H1 (cell line): ENCODE results near the gene TMEM134. TPM values are rescaled to one million over a fixed set of nuclear protein-coding genes. Genes with fewer than 3 reads are reported as not detected.

Experiments
- CTCF ChIA-PET: fragments of 300-600 bp; sonication (Branson Sonifier 250); formaldehyde crosslinking; loops from one replicate; lab custom pipeline; 2021; ENCODE audit not compliant: partially characterized antibody; lab: Charles Lee
- POLR2A ChIA-PET: fragments of 300-600 bp; sonication (Branson Sonifier 250); formaldehyde crosslinking; loops from one replicate; lab custom pipeline; 2021; ENCODE audit warnings: inconsistent platforms; ENCODE audit not compliant: partially characterized antibody; lab: Charles Lee
- DNase-seq, 2 experiments: peaks; one replicate each; pipeline versions ENCODE4 v3.0.0 to v3.0.0-alpha.2; 2010 to 2022; ENCODE audit warnings: low spot score in 2 of 2, low read depth in 1 of 2, mixed read lengths in 1 of 2
- FAIRE-seq: peaks from 2 replicates; lab custom pipeline; 2011; peaks lifted over from hg19 to GRCh38; lab: Jason Lieb, UNC
- H2AFZ ChIP-seq: 2 replicates; pipeline ENCODE4 v1.8.1; 2012; ENCODE audit warnings: low read length, inconsistent platforms
- H2AK5ac ChIP-seq: 2 replicates; pipeline ENCODE4 v1.6.1; 2013; ENCODE audit warnings: low read depth, low read length
- H2BK120ac ChIP-seq: replicated peaks from 2 replicates; pipeline ENCODE3; 2013; ENCODE audit warnings: low read depth, low read length, inconsistent platforms
- H2BK12ac ChIP-seq: 2 replicates; pipeline ENCODE4 v1.6.1; 2013; ENCODE audit warnings: low read depth, low read length
- H2BK15ac ChIP-seq: 2 replicates; pipeline ENCODE4 v1.6.1; 2013; ENCODE audit warnings: low read length
- H2BK20ac ChIP-seq: 2 replicates; pipeline ENCODE4 v1.6.1; 2013; ENCODE audit warnings: low read length
- H2BK5ac ChIP-seq: 2 replicates; pipeline ENCODE4 v1.6.1; 2013; ENCODE audit warnings: low read depth, low read length
- H3K14ac ChIP-seq: 2 replicates; pipeline ENCODE4 v1.6.1; 2013; ENCODE audit warnings: inconsistent platforms; ENCODE audit not compliant: insufficient read length
- H3K18ac ChIP-seq: 2 replicates; pipeline ENCODE4 v1.6.1; 2013; ENCODE audit warnings: low read length; ENCODE audit errors: extremely low read depth
- H3K23ac ChIP-seq: 2 replicates; pipeline ENCODE4 v1.6.1; 2013; ENCODE audit warnings: inconsistent platforms; ENCODE audit not compliant: insufficient read length
- H3K23me2 ChIP-seq: 2 replicates; pipeline ENCODE4 v1.6.1; 2013; ENCODE audit warnings: low read depth, low read length
- H3K27ac ChIP-seq: 2 replicates; pipeline ENCODE4 v1.6.1; 2011; ENCODE audit warnings: low read depth, low read length, inconsistent platforms
- H3K27me3 ChIP-seq, 4 experiments: replicated peaks in 1 of 4; 1 replicate in 1 of 4; 2 replicates in 3 of 4; pipeline versions ENCODE4 v1.6.1 to v1.8.1; 2011 to 2013; ENCODE audit warnings: low read length in 3 of 4, mild to moderate bottlenecking in 3 of 4, inconsistent platforms in 2 of 4, mixed read lengths in 2 of 4, moderate library complexity in 1 of 4; ENCODE audit not compliant: control insufficient read depth in 3 of 4, insufficient read depth in 3 of 4; ENCODE audit errors: extremely low read depth in 1 of 4
- H3K36me3 ChIP-seq, 4 experiments: 2 replicates each; pipeline versions ENCODE4 v1.6.1 to v1.8.1; 2011 to 2013; ENCODE audit warnings: mild to moderate bottlenecking in 4 of 4, low read length in 3 of 4, moderate library complexity in 2 of 4, control low read depth in 1 of 4, inconsistent platforms in 1 of 4; ENCODE audit not compliant: insufficient read depth in 4 of 4, control insufficient read depth in 2 of 4
- H3K4ac ChIP-seq: replicated peaks from 2 replicates; pipeline ENCODE3; 2013; ENCODE audit warnings: low read length, low read depth, mixed read lengths, inconsistent platforms; ENCODE audit not compliant: insufficient read length
- H3K4me1 ChIP-seq, 4 experiments: replicated peaks in 1 of 4; 1 replicate in 1 of 4; 2 replicates in 3 of 4; pipeline versions ENCODE4 v1.6.1 to v1.8.1; 2011 to 2013; ENCODE audit warnings: low read length in 3 of 4, inconsistent platforms in 2 of 4, mixed read lengths in 1 of 4; ENCODE audit not compliant: insufficient read depth in 4 of 4, control insufficient read depth in 3 of 4
- H3K4me2 ChIP-seq, 2 experiments: 2 replicates each; pipeline versions ENCODE4 v1.6.1 to v1.8.1; 2011 to 2013; ENCODE audit warnings: low read depth in 2 of 2, low read length in 2 of 2, control low read depth in 1 of 2, inconsistent platforms in 1 of 2, mild to moderate bottlenecking in 1 of 2; ENCODE audit not compliant: insufficient read depth in 1 of 2
- H3K4me3 ChIP-seq, 4 experiments: fragments of 200-600, 300-600 bp in 1 of 4; sonication (generic), shearing (Covaris generic), sonication (Bioruptor Twin) in 1 of 4; 2 replicates each; pipeline versions ENCODE4 v1.5.1 to v1.8.1; 2011 to 2016; ENCODE audit warnings: low read length in 4 of 4, low read depth in 3 of 4, control low read depth in 2 of 4, inconsistent platforms in 2 of 4, mild to moderate bottlenecking in 2 of 4, mixed read lengths in 1 of 4, moderate library complexity in 1 of 4; ENCODE audit not compliant: insufficient read depth in 2 of 4; ENCODE audit errors: extremely low read depth in 1 of 4
- H3K56ac ChIP-seq: replicated peaks from 2 replicates; pipeline ENCODE3; 2013; ENCODE audit warnings: low read depth, mild to moderate bottlenecking, mixed read lengths, low read length, inconsistent platforms; ENCODE audit not compliant: insufficient read length
- H3K79me1 ChIP-seq: 2 replicates; pipeline ENCODE4 v1.6.1; 2013; ENCODE audit warnings: low read depth, low read length, control low read depth
- H3K79me2 ChIP-seq, 2 experiments: 2 replicates each; pipeline versions ENCODE4 v1.6.1 to v1.8.1; 2012 to 2013; ENCODE audit warnings: low read length in 2 of 2, mild to moderate bottlenecking in 2 of 2, inconsistent platforms in 1 of 2; ENCODE audit not compliant: insufficient read depth in 2 of 2, control insufficient read depth in 1 of 2
- H3K9ac ChIP-seq, 4 experiments: replicated peaks in 1 of 4; 1 replicate in 1 of 4; 2 replicates in 3 of 4; pipeline versions ENCODE4 v1.6.1 to v1.8.1; 2011 to 2013; ENCODE audit warnings: low read depth in 3 of 4, low read length in 3 of 4, control low read depth in 2 of 4, mild to moderate bottlenecking in 2 of 4, moderate library complexity in 2 of 4, inconsistent platforms in 1 of 4; ENCODE audit errors: extremely low read depth in 1 of 4
- H3K9me3 ChIP-seq, 2 experiments: 2 replicates each; pipeline versions ENCODE4 v1.6.1 to v1.8.1; 2012 to 2013; ENCODE audit warnings: mild to moderate bottlenecking in 2 of 2, moderate library complexity in 2 of 2, control low read depth in 1 of 2, inconsistent platforms in 1 of 2, low read depth in 1 of 2, low read length in 1 of 2, mixed read lengths in 1 of 2; ENCODE audit not compliant: insufficient read depth in 2 of 2
- H4K20me1 ChIP-seq, 2 experiments: replicated peaks in 1 of 2; 2 replicates each; pipeline versions ENCODE3 to v1.8.1; 2011 to 2013; ENCODE audit warnings: inconsistent platforms in 2 of 2, low read length in 2 of 2, mild to moderate bottlenecking in 1 of 2; ENCODE audit not compliant: insufficient read depth in 2 of 2, control insufficient read depth in 1 of 2
- H4K5ac ChIP-seq: 2 replicates; pipeline ENCODE4 v1.6.1; 2013; ENCODE audit warnings: low read length, low read depth, mixed read lengths, inconsistent platforms; ENCODE audit not compliant: insufficient read length
- H4K8ac ChIP-seq: 2 replicates; pipeline ENCODE4 v1.8.0; 2013; ENCODE audit warnings: mild to moderate bottlenecking, moderate library complexity, low read length, inconsistent platforms; ENCODE audit not compliant: insufficient read depth; ENCODE audit errors: extremely low read depth
- H4K91ac ChIP-seq: replicated peaks from 2 replicates; pipeline ENCODE3; 2013; ENCODE audit warnings: low read length, mixed read lengths, inconsistent platforms; ENCODE audit not compliant: insufficient read length
- POLR2AphosphoS5 ChIP-seq: IDR thresholded peaks from 2 replicates; pipeline ENCODE4 v1.6.1; 2011; ENCODE audit warnings: low read depth, low read length
- WGBS, 2 experiments: shearing (Covaris generic) in 1 of 2; methylation state at CpG; one replicate each; pipeline versions ENCODE4 v1.1.6 to v1.1.7; 2013 to 2015; ENCODE audit warnings: low lambda C conversion rate in 2 of 2, mixed read lengths in 2 of 2, inconsistent platforms in 1 of 2, low coverage in 1 of 2, missing lambda C conversion rate in 1 of 2; ENCODE audit not compliant: insufficient replicate concordance in 2 of 2, insufficient coverage in 1 of 2, insufficient read length in 1 of 2; ENCODE audit errors: extremely low coverage in 1 of 2, missing lambda C conversion rate in 1 of 2; 5-methylcytosine and 5-hydroxymethylcytosine counted together
- polyA plus RNA-seq, 7 experiments: library from polyadenylated mRNA; depleted of rRNA in 3 of 7; stranded (reverse) in 5 of 7; unstranded in 2 of 7; fragments of >200 nt in 5 of 7; fragments of 200-250 nt in 2 of 7; gene quantifications; 1 replicate in 5 of 7; 2 replicates in 1 of 7; 4 replicates in 1 of 7; pipeline versions ENCODE4 v1.2.1 to v1.2.3, GENCODE V29; 2011 to 2013; ENCODE audit warnings: missing spikeins in 2 of 7, mixed read lengths in 2 of 7
- total RNA-seq: library from RNA; stranded (reverse); fragmentation: NEBNext Ultra II Directional; extraction: Animal tissue kit (Norgen Biotek cat#: 25700); gene quantifications from 2 replicates; pipeline ENCODE4 v1.2.1, GENCODE V29; 2021

The TMEM134 gene
- total and polyA plus RNA-seq, 2 of the 8 experiments (the other 6 are each of a cell fraction or from before 2014, with no cell fraction given) = 32.4 to 229 TPM

GRCh38 chr11:67496113-67496512 is 27.1 kb upstream of the TMEM134 start:
- Histone ChIP-seq H4K91ac (no peak overlapping the region), H2AFZ (no peak overlapping the region), H3K4me3 (no peak overlapping the region), H3K14ac (no peak overlapping the region), H3K9ac (no peak overlapping the region), H3K56ac (no peak overlapping the region), H3K18ac (no peak overlapping the region), H3K79me2 (no peaks in the 10 kb centered on the region), H3K4ac (no peak overlapping the region), H3K23me2 (peaks cover 2% of the 10 kb centered on the region; the same call in 1 of the 2 replicates), H2BK120ac (no peak overlapping the region), H2BK20ac (no peak overlapping the region), H2BK15ac (no peak overlapping the region), H4K8ac (no peak overlapping the region), H3K27ac (no peak overlapping the region), H3K79me1 (no peaks in the 10 kb centered on the region), H3K4me2 (no peak overlapping the region), H2BK12ac (no peak overlapping the region), H3K27me3 (no peaks in the 10 kb centered on the region; a peak in 1 of 7 replicates), H3K23ac (no peak overlapping the region), H3K9me3 (no peaks in the 10 kb centered on the region), H2BK5ac (no peak overlapping the region), H2AK5ac (no peak overlapping the region), H4K20me1 (peaks cover 0 to 12% of the 10 kb centered on the region in 2 experiments), H3K36me3 (peaks cover 2 to 29% (median 11%) of the 10 kb centered on the region in 4 experiments; a peak in 6 of 8 replicates), H4K5ac (no peak overlapping the region), H3K4me1 (peaks cover 0 to 10% (median 0%) of the 10 kb centered on the region in 4 experiments; a peak in 2 of 7 replicates)
- TF ChIP-seq POLR2AphosphoS5 = no peak
- DNase-seq = no peak
- POLR2A ChIA-PET = no interaction called here
- FAIRE-seq = no peak
- WGBS, 2 experiments = 92% methylated on average over 9 of the region's 12 CpGs; no CpG with 5 or more reads in 1 of the 2 experiments
- CTCF ChIA-PET = interaction anchor here (1.1 kb wide), 1 partner anchor 8 kb away, joined by 3 read pairs; no protein-coding TSS in a partner anchor
